NCI-H2029 (cell line): ENCODE measurements around the gene COX7C.

Source experiments
- DNase-seq: peaks from one replicate; lab custom pipeline; 2025; lab: John Stamatoyannopoulos, UW

COX7C gene

DNA sequence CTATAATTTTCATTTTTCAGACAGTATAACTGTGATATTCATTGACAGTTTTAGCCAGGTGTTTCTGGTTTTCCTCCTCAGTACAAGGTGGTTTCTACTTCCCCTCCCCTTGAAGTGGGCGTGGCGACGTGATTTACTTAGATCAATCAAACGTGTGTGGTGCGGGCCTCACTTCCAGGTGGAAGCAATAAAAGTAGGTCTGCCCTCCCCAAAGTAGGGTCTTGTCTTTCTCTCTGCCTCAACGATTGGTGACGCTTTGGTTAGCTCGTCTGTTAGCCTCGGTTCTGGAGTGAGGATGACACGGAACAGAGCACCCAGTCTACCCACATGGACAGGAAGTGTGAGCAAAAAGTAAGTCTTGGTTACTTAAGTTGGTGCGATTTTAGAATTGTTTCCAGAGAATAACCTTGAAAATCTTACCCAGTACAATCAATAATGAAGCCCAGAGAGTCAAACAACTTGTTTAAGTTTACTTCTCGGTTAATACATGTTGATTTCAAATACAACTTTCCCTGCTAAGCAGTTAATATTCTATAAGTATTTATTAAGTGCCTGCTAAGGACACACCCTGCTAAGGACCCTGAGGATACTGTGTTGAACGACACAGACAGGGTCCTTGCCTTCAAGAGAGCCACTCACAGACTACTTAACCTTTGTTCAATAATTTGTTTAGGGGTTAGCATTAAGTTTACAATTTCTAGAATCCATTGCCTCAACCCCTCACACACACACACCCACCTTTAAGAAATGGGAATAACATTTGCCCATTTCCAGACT lies 48.4 kb downstream of the COX7C start:
- DNase-seq = no peak

DNA sequence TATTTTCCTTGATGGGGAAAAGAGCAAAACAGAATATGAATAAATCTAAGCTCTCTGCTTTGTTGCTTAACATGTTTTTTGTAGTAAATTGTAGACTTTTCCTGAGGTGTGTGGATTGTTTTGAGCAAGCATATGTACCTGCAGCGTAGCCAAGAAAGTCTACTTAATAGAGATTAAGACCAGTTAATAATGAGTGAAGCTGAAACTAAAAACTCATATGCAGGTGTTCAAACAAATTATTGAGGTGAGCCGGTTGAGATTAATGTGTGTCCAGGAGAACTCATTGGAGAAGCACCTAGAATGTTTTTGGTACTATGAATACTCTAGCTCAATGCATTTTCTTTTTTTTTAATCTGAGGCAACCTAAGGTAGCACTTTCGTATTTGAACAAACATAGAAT lies 49.2 kb downstream of the COX7C start:
- no peak for DNase-seq
